Memory B cell (primary cell): ENCODE results near the gene GBA3.

Source experiments
- ATAC-seq: fragments of 150-1000 bp; cut with Tn5 transposase; 2 replicates; pipeline ENCODE4 v1.10.0; 2021; ENCODE audit warnings: low read depth, mild to moderate bottlenecking, moderate library complexity
- DNase-seq, 2 donors: peaks; one replicate each; pipeline ENCODE4 v3.0.0; 2022; ENCODE audit warnings: low spot score in 2 of 2
- H3K27ac Mint-ChIP-seq: one replicate; pipeline ENCODE4 v1.8.0; 2022; ENCODE audit warnings: mild to moderate bottlenecking, moderate library complexity, mixed read lengths
- H3K27me3 Mint-ChIP-seq: one replicate; pipeline ENCODE4 v1.8.0; 2022; ENCODE audit warnings: mixed read lengths
- H3K36me3 Mint-ChIP-seq: one replicate; pipeline ENCODE4 v1.8.0; 2022; ENCODE audit warnings: mild to moderate bottlenecking, mixed read lengths
- H3K4me1 Mint-ChIP-seq: one replicate; pipeline ENCODE4 v1.8.0; 2022; ENCODE audit warnings: mixed read lengths
- H3K4me3 Mint-ChIP-seq: one replicate; pipeline ENCODE4 v1.8.0; 2022; ENCODE audit warnings: mild to moderate bottlenecking, moderate library complexity, mixed read lengths
- H3K9me3 Mint-ChIP-seq: one replicate; pipeline ENCODE4 v1.8.0; 2022; ENCODE audit warnings: mixed read lengths

Gene GBA3

GRCh38 chr4:22850630-22851029, 157.9 kb downstream of the GBA3 start:
- no peaks in the 10 kb centered on the region for H3K4me1 Mint-ChIP-seq
- no peak overlapping the region for H3K27ac Mint-ChIP-seq
- no peak for DNase-seq
- no peak overlapping the region for H3K4me3 Mint-ChIP-seq
- no peaks in the 10 kb centered on the region for H3K36me3 Mint-ChIP-seq
- ATAC-seq = no peak
- peaks cover 3% of the 10 kb centered on the region for H3K9me3 Mint-ChIP-seq
- H3K27me3 Mint-ChIP-seq = no peaks in the 10 kb centered on the region

- Mint-ChIP-seq H3K36me3 (no peaks in the 10 kb centered on the region), H3K4me3 (no peak overlapping the region), H3K27me3 (no peaks in the 10 kb centered on the region), H3K4me1 (no peaks in the 10 kb centered on the region), H3K27ac (no peak overlapping the region), H3K9me3 (peaks cover 2% of the 10 kb centered on the region)
- no peak for ATAC-seq
- DNase-seq = no peak
Measured at GRCh38 chr4:22857411-22857810, 164.7 kb downstream of the GBA3 start.

DNA sequence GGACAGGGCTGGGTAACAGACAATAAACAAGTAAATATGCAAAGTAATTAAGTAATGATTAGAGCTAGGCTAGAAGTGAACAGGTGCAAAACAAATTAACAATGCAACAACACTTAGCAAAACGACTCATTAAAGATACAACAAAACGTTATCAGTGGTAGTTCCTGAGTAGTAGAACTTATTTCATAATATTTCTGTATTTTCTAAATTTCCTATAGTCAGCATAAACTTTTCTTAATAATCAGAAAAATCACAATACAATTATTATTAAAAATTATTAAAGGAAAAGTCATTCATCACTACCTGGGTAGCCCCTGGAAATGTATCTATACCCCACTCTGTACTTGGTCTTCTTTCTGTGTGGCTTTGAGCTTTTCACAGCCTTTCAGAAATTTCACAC, 166.6 kb downstream of the GBA3 start:
- Mint-ChIP-seq H3K4me1 (no peaks in the 10 kb centered on the region), H3K27ac (no peak overlapping the region), H3K9me3 (peaks cover 3% of the 10 kb centered on the region)

More for the DNA sequence above, 166.6 kb downstream of the GBA3 start:
- DNase-seq (no peak), ATAC-seq (no peak)
- H3K36me3 Mint-ChIP-seq = no peaks in the 10 kb centered on the region
- H3K4me3 Mint-ChIP-seq = no peak overlapping the region
- no peaks in the 10 kb centered on the region for H3K27me3 Mint-ChIP-seq
